GM12874 (cell line): ENCODE measurements around the gene SLC37A1.

ENCODE experiments used
- CTCF ChIP-seq: IDR thresholded peaks from 2 replicates; pipeline ENCODE4 v1.5.1; 2011; ENCODE audit warnings: low read depth, mild to moderate bottlenecking, control low read depth, low read length, moderate library complexity; ENCODE audit not compliant: insufficient read depth

The SLC37A1 gene

GRCh38 chr21:42484966-42485365 lies 28.7 kb upstream of the SLC37A1 start:
- TF ChIP-seq CTCF: no peak

- TF ChIP-seq CTCF: no peak
Observed at GRCh38 chr21:42486072-42486471, 27.6 kb upstream of the SLC37A1 start.

GRCh38 chr21:42486531-42486930 lies 27.1 kb upstream of the SLC37A1 start:
- TF ChIP-seq CTCF: no peak

GRCh38 chr21:42489006-42489563 lies 24.6 kb upstream of the SLC37A1 start:
- no peak for TF ChIP-seq CTCF

GRCh38 chr21:42489991-42490390 lies 23.7 kb upstream of the SLC37A1 start:
- no peak for TF ChIP-seq CTCF

- TF ChIP-seq CTCF: no peak
Observed at GRCh38 chr21:42490720-42491119, 22.9 kb upstream of the SLC37A1 start.

GRCh38 chr21:42491328-42491727 lies 22.3 kb upstream of the SLC37A1 start:
- no peak for TF ChIP-seq CTCF
